Suprapubic skin (tissue), 3 donors: ENCODE measurements around the gene KLHDC9.

Experiments
- POLR2A ChIP-seq, 2 donors: fragments of 450-650 bp; IDR thresholded peaks; one replicate each; pipeline ENCODE4 v1.6.1; 2017; ENCODE audit warnings: antibody characterized with exemption in 2 of 2, mild to moderate bottlenecking in 2 of 2, moderate library complexity in 2 of 2
- TF ChIP-seq, protein P1 (sequence below), 2 donors: fragments of 200-600 bp in 1 of 2; fragments of 450-650 bp in 1 of 2; sonication (generic) in 1 of 2; IDR thresholded peaks; one replicate each; pipeline ENCODE4 v1.5.1; 2016 to 2019; ENCODE audit warnings: antibody characterized with exemption in 2 of 2, mild to moderate bottlenecking in 1 of 2, moderate library complexity in 1 of 2

DNA sequence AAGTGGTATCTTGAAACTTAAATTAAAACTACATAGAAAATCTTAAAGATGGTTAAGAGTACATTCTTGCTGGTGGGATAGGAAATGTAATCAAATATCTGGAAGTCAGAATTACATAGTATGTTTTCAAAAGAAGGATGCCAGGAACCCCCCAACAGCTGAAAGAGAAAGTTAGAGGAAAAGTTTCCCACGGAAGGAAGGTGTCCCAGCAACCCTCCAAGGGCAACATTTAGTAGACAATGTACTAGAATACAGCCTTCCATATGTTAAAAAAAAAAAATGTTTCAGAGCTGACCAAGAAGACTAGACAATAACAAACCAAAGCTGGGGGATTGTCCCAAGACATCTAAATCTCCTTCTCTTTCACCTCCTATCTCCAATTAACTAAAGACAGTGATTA, 32.1 kb downstream of the KLHDC9 start:
- TF ChIP-seq POLR2A (IDR thresholded peaks at IDR 0.05): no peak
- TF ChIP-seq, protein P1, sequence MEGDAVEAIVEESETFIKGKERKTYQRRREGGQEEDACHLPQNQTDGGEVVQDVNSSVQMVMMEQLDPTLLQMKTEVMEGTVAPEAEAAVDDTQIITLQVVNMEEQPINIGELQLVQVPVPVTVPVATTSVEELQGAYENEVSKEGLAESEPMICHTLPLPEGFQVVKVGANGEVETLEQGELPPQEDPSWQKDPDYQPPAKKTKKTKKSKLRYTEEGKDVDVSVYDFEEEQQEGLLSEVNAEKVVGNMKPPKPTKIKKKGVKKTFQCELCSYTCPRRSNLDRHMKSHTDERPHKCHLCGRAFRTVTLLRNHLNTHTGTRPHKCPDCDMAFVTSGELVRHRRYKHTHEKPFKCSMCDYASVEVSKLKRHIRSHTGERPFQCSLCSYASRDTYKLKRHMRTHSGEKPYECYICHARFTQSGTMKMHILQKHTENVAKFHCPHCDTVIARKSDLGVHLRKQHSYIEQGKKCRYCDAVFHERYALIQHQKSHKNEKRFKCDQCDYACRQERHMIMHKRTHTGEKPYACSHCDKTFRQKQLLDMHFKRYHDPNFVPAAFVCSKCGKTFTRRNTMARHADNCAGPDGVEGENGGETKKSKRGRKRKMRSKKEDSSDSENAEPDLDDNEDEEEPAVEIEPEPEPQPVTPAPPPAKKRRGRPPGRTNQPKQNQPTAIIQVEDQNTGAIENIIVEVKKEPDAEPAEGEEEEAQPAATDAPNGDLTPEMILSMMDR (IDR thresholded peaks at IDR 0.05): no peak
